Left ventricle myocardium inferior (tissue), 1 donor: ENCODE data around the gene ACTL10. TPM values are rescaled to one million over a fixed set of nuclear protein-coding genes. Genes with fewer than 3 reads are reported as not detected.

ENCODE experiments used
- DNase-seq: peaks from one replicate; pipeline ENCODE4 v3.0.0-alpha.2; 2020
- H3K27ac ChIP-seq: fragments of 200-600 bp; replicated peaks from 2 replicates; pipeline ENCODE4 v1.8.0; 2021
- H3K27me3 ChIP-seq: fragments of 200-600 bp; 2 replicates; pipeline ENCODE4 v1.8.0; 2021; ENCODE audit warnings: low read depth
- H3K36me3 ChIP-seq: fragments of 200-600 bp; 2 replicates; pipeline ENCODE4 v1.8.0; 2021
- H3K4me1 ChIP-seq: fragments of 200-600 bp; 2 replicates; pipeline ENCODE4 v1.8.0; 2021
- H3K4me3 ChIP-seq: fragments of 200-600 bp; 2 replicates; pipeline ENCODE4 v1.8.0; 2021; ENCODE audit warnings: mild to moderate bottlenecking, moderate library complexity
- H3K9me3 ChIP-seq: fragments of 200-600 bp; replicated peaks from 2 replicates; pipeline ENCODE4 v1.8.0; 2021
- intact Hi-C: fragments of 100-400 bp; cut with micrococcal nuclease; formaldehyde crosslinking; loops from one replicate; pipeline ENCODE4 v1.11.0; 2022
- total RNA-seq: library from RNA; stranded (reverse); fragmentation: NEBNext Ultra II Directional; extraction: Animal tissue kit (Norgen Biotek cat#: 25700); gene quantifications from one replicate; pipeline ENCODE4 v1.2.1, GENCODE V29; 2021
- TF ChIP-seq, protein P1 (sequence below): fragments of 200-600 bp; IDR thresholded peaks from 2 replicates; pipeline ENCODE4 v1.8.0; 2021; ENCODE audit warnings: antibody characterized with exemption, mild to moderate bottlenecking, borderline replicate concordance
- donor health status: DM: no; HTN: yes; CAD: no; lungs with severe emphysema.

ACTL10 gene
- total RNA-seq, 1 donor from 2014 or later = 0.22 TPM

DNA sequence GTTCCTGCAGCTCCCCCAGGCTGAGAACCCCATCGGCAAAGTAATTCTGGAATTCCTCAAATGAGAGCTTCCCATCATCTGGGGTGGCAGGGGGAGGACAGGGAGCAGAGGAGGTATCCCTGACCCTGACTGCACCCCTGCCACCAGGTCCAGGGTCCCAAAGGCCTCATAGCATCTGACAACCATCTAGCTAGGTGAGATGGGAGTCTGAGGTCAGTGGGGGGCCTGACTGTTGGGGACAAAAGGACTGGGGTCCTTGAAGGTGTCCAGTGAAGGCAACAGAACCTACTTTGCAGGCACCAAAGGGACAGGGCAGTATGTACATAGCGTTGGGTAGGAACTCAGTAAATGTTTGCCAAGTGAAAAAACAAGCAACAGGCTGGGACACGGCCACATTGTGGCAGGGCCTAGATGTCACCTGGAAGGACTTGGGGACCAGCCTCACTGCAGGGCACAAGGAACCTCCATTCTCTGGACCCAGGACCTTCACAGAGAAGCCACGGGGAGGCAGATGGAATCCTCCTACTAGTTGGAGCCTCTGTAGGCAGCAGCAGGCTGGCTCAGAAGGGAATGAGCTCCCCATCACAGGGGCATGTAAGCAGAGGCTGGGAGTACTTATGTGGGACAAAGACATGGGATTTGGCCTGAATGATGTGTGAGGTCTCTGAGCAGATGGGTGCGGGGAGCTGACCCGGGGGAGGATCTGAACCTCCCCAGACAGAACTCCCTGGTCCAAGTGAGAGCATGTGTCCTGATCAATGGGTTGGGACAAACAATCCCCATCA lies 4.2 kb downstream of the ACTL10 start:
- Histone ChIP-seq H3K4me3 (no peak overlapping the region), H3K27me3 (no peaks in the 10 kb centered on the region), H3K9me3 (no peaks in the 10 kb centered on the region), H3K27ac (no peak overlapping the region), H3K4me1 (peaks cover 89% of the 10 kb centered on the region), H3K36me3 (peaks cover 30% of the 10 kb centered on the region)
- no peak for DNase-seq
- TF ChIP-seq, protein P1, sequence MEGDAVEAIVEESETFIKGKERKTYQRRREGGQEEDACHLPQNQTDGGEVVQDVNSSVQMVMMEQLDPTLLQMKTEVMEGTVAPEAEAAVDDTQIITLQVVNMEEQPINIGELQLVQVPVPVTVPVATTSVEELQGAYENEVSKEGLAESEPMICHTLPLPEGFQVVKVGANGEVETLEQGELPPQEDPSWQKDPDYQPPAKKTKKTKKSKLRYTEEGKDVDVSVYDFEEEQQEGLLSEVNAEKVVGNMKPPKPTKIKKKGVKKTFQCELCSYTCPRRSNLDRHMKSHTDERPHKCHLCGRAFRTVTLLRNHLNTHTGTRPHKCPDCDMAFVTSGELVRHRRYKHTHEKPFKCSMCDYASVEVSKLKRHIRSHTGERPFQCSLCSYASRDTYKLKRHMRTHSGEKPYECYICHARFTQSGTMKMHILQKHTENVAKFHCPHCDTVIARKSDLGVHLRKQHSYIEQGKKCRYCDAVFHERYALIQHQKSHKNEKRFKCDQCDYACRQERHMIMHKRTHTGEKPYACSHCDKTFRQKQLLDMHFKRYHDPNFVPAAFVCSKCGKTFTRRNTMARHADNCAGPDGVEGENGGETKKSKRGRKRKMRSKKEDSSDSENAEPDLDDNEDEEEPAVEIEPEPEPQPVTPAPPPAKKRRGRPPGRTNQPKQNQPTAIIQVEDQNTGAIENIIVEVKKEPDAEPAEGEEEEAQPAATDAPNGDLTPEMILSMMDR = no peak
- intact Hi-C loops = no loop called here

DNA sequence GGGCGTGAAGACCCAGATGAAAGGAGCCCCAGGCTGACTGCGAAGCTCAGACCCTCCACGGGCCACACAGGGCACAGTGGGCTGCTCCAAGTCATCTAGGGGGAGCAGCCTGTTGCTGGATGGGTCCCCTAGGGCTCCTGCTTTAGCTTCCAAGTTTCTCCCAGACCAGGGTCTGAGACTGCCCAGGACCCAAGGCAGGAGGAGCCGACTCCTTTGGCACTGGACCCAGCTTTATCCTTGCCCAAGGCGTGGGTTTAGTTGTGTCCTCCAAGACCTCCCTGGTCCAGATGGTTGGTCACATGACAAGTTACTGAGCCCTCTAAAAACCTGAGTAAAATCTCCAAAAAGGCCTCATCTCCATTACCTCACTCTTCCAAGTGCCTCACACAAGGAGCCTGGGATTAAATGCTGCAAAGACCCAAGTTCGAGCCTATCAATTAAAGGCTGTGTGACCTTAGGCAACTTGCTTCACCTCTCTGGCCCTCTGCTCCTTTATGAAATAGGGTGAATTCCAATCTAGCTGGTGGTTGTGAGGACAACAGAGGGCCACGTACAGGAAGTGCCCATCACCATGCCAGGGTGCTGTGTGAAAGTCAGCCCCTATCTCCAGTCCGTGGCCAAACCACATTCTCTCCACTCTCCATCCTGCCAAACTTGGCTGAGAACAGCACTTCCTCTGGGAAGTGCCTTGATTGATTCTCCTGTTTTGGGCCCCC lies 5.0 kb downstream of the ACTL10 start:
- DNase-seq = no peak
- no peaks in the 10 kb centered on the region for H3K9me3 ChIP-seq
- no peak overlapping the region for H3K27ac ChIP-seq
- TF ChIP-seq, protein P1 = no peak
- no peaks in the 10 kb centered on the region for H3K27me3 ChIP-seq
- H3K36me3 ChIP-seq = peaks cover 30% of the 10 kb centered on the region
- intact Hi-C loops = no loop called here
- no peak overlapping the region for H3K4me3 ChIP-seq
- peaks cover 82% of the 10 kb centered on the region for H3K4me1 ChIP-seq

DNA sequence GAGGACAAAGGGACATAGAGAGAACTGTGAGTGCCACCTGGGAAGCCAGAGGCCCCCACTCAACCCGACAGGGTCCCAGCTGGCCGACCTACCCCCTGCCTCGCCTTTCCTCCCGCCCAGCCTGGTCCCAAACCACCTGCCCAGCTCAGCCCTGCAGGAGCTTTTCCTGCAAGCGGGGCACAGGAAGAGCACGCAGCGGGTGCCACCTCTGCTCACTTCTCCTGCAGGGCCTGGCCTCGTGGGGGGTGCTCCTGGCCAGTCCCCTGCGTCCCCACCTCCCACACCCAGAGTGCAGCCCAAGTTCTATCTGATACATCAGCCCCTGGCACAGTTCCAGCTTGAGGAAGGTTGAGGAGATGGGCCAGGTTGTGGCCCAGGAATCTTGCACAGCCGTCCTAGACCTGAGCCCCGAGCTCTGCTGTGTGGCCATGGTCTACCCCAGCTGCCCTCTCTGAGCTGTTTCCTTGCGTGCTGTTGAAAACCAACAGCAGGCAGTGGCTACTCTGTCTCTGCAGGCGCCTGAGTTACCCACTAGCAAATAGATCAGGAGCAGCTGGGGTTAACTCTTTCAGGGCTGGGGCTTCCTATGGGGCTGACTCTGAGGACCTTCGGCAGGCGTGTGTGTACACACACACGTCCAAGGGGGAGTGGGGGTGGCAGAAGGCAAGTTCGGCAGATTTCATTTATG lies 5.8 kb downstream of the ACTL10 start:
- TF ChIP-seq, protein P1 = no peak
- Histone ChIP-seq H3K4me3 (peak overlapping the region; percentile 78), H3K4me1 (peaks cover 74% of the 10 kb centered on the region), H3K27me3 (no peaks in the 10 kb centered on the region), H3K36me3 (peaks cover 30% of the 10 kb centered on the region), H3K27ac (peak overlapping the region; percentile 93), H3K9me3 (no peaks in the 10 kb centered on the region)
- intact Hi-C loops = no loop called here
- DNase-seq = no peak

DNA sequence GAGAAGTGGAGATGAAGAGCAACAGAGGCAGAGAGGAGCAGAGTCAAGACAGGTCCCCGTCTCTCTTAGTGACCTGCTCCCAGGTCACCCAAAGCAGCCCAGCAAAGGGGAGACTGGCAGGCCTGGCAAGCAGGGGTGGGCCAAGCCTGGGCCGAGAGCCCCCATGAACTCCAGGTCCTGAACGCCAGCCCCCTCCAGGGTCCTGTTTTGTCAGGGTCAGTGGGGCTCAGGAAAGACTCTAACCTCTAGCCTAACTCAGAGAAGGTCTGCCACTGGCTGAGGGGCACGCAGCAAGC lies 6.3 kb downstream of the ACTL10 start:
- TF ChIP-seq, protein P1 = no peak
- Histone ChIP-seq H3K36me3 (peaks cover 30% of the 10 kb centered on the region), H3K27ac (peak overlapping the region; percentile 93), H3K4me3 (peak overlapping the region; percentile 78), H3K4me1 (peaks cover 69% of the 10 kb centered on the region), H3K27me3 (no peaks in the 10 kb centered on the region), H3K9me3 (no peaks in the 10 kb centered on the region)
- DNase-seq = no peak
- intact Hi-C loops = no loop called here

DNA sequence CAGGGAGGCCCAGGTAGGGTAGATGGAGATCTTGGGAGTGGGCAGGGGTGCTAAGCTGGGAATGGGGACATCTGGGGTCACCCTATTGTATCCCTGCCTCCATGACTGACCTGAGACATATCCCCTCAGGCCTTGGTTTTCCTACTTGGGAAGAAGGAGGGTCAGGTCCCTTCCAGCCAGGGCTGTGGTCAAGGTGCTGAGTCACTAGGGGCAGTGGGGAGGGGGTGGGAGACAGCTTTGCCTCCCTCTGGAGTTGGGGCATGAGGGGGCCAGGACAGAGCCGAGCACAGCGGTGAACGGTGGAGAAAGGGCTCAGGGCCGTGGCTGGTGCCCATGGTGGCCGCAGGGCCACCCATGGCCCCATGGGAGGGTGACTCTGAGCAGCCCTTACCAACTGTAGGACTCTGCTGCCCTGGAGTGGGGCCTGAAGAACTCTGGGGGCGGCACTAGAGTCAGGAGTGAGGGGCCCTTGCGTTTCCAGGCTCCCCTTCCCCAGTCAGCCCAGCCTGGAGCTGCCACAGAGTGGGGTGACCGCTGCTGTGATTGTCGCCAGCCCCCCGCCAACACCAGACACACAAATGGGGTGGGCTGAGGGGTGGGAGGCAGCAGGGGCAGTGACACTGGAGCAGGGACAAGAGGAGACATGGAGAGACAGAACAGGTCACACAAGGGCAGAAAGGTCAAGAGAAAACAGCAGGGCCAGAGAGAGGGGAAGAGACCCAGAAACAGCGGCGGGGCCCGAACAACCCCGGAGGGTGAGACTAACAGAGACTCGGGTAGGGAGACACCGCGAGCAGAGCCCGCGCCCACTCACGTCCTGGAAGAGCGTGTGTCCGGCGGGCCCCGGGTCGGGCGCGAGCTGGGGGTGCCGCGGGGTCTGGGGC lies 6.9 kb downstream of the ACTL10 start:
- TF ChIP-seq, protein P1 = no peak
- H3K27ac ChIP-seq = peak overlapping the region; percentile 93
- H3K36me3 ChIP-seq = peaks cover 28% of the 10 kb centered on the region
- H3K4me1 ChIP-seq = peaks cover 63% of the 10 kb centered on the region
- DNase-seq = no peak
- H3K9me3 ChIP-seq = no peaks in the 10 kb centered on the region
- intact Hi-C loops = no loop called here
- peak overlapping the region; percentile 78 for H3K4me3 ChIP-seq
- no peaks in the 10 kb centered on the region for H3K27me3 ChIP-seq
